HCT116 (cell line): ENCODE data around the gene KIF3C. TPM values are rescaled to one million over a fixed set of nuclear protein-coding genes. Genes with fewer than 3 reads are reported as not detected.

ENCODE experiments used
- ATAC-seq: fragments of 200-7000 bp; cut with Tn5 transposase; 2 replicates; pipeline ENCODE4 v1.9.1; 2020; ENCODE audit warnings: mild to moderate bottlenecking, moderate library complexity
- BruUV-seq: library from RNA; stranded (reverse); fragments of 400-500 nt; replicated peaks from 2 replicates; lab custom pipeline; 2021; lab: Mats Ljungman, UMichigan
- CTCF ChIA-PET: fragments of 300-600 bp; sonication (Branson Sonifier 250); formaldehyde crosslinking; loops from one replicate; lab custom pipeline; 2021; ENCODE audit warnings: antibody characterized with exemption; lab: Charles Lee
- POLR2A ChIA-PET: fragments of 300-600, 350-600 bp; sonication (Branson Sonifier 250); formaldehyde crosslinking; loops from one replicate; lab custom pipeline; 2021; ENCODE audit warnings: antibody characterized with exemption; lab: Charles Lee
- RAD21 ChIA-PET, 2 experiments: fragments of 300-600 bp; sonication (Branson Sonifier 250); formaldehyde crosslinking; loops; one replicate each; lab custom pipeline; 2023; ENCODE audit warnings: low total read pairs in 2 of 2; ENCODE audit not compliant: uncharacterized antibody in 2 of 2, unreplicated experiment in 2 of 2, low non-redundant PET in 1 of 2; lab: Charles Lee
- DNase-seq: peaks from one replicate; pipeline ENCODE4 v3.0.0-alpha.2; 2010; ENCODE audit warnings: low read depth, low spot score
- H2AFZ ChIP-seq: fragments of 200-600 bp; shearing (Covaris generic), sonication (generic); 2 replicates; pipeline ENCODE4 v1.6.1; 2017; ENCODE audit warnings: low read depth, mixed run types, mixed read lengths, antibody characterized with exemption, low read length; ENCODE audit not compliant: poor library complexity, severe bottlenecking
- H3K27ac ChIP-seq: 2 replicates; pipeline ENCODE4 v1.5.1; 2012; ENCODE audit warnings: low read depth, low read length
- H3K27me3 ChIP-seq: fragments of 200-600 bp; sonication (generic); 2 replicates; pipeline ENCODE4 v1.6.1; 2016; ENCODE audit warnings: mixed run types, low read length, mixed read lengths; ENCODE audit not compliant: insufficient read depth
- H3K36me3 ChIP-seq, 2 experiments: fragments of 200-500 bp in 1 of 2; fragments of 200-600 bp in 1 of 2; sonication (Bioruptor generic) in 1 of 2; sonication (generic) in 1 of 2; 2 replicates each; pipeline versions ENCODE4 v1.5.1 to v1.6.1; 2014 to 2016; ENCODE audit warnings: low read length in 2 of 2, inconsistent platforms in 1 of 2, mixed read lengths in 1 of 2, mixed run types in 1 of 2; ENCODE audit not compliant: insufficient read depth in 2 of 2, control insufficient read depth in 1 of 2
- H3K4me1 ChIP-seq, 2 experiments: fragments of 200-600 bp in 1 of 2; sonication (generic) in 1 of 2; 2 replicates each; pipeline versions ENCODE4 v1.5.1 to v1.6.1; 2012 to 2017; ENCODE audit warnings: low read length in 2 of 2, inconsistent platforms in 1 of 2, mild to moderate bottlenecking in 1 of 2, mixed read lengths in 1 of 2, mixed run types in 1 of 2, moderate library complexity in 1 of 2; ENCODE audit not compliant: insufficient read depth in 2 of 2, control insufficient read depth in 1 of 2
- H3K4me2 ChIP-seq: fragments of 200-600 bp; sonication (generic); 2 replicates; pipeline ENCODE4 v1.6.1; 2017; ENCODE audit warnings: mixed run types, low read length, mixed read lengths
- H3K4me3 ChIP-seq, 2 experiments: fragments of 200-600 bp in 1 of 2; sonication (generic) in 1 of 2; replicated peaks in 1 of 2; 2 replicates each; pipeline ENCODE4 v1.5.1; 2011 to 2016; ENCODE audit warnings: low read length in 2 of 2, control low read depth in 1 of 2, low read depth in 1 of 2, mild to moderate bottlenecking in 1 of 2, mixed read lengths in 1 of 2, mixed run types in 1 of 2
- H3K79me2 ChIP-seq: fragments of 200-600 bp; sonication (generic); 2 replicates; pipeline ENCODE4 v1.6.1; 2017; ENCODE audit warnings: mild to moderate bottlenecking, mixed run types, low read length, moderate library complexity, mixed read lengths; ENCODE audit not compliant: insufficient read depth
- H3K9ac ChIP-seq: fragments of 200-600 bp; sonication (generic); 2 replicates; pipeline ENCODE4 v1.6.1; 2016; ENCODE audit warnings: low read length, mixed read lengths
- H3K9me2 ChIP-seq: fragments of 200-600 bp; sonication (generic), shearing (Covaris generic); 2 replicates; pipeline ENCODE4 v1.6.1; 2017; ENCODE audit warnings: mixed run types, mild to moderate bottlenecking, moderate library complexity; ENCODE audit not compliant: insufficient read depth
- H3K9me3 ChIP-seq, 2 experiments: fragments of 200-500 bp in 1 of 2; fragments of 200-600 bp in 1 of 2; sonication (Bioruptor generic) in 1 of 2; sonication (generic) in 1 of 2; 2 replicates each; pipeline ENCODE4 v1.6.1; 2014 to 2017; ENCODE audit warnings: low read length in 2 of 2, mixed read lengths in 2 of 2, inconsistent platforms in 1 of 2, low read depth in 1 of 2, mild to moderate bottlenecking in 1 of 2, mixed run types in 1 of 2, moderate library complexity in 1 of 2; ENCODE audit not compliant: control insufficient read depth in 1 of 2, insufficient read depth in 1 of 2
- H4K20me1 ChIP-seq: fragments of 200-600 bp; sonication (generic), shearing (Covaris generic); 2 replicates; pipeline ENCODE4 v1.6.1; 2017; ENCODE audit warnings: mixed run types, mild to moderate bottlenecking, moderate library complexity; ENCODE audit not compliant: insufficient read depth
- EZH2 ChIP-seq: fragments of 200-600 bp; sonication (generic); IDR thresholded peaks from 2 replicates; pipeline ENCODE4 v1.6.1; 2017; ENCODE audit warnings: antibody characterized with exemption, mixed run types
- REST ChIP-seq: IDR thresholded peaks from 2 replicates; pipeline ENCODE4 v1.6.1; 2012; ENCODE audit warnings: low read depth
- TCF7L2 ChIP-seq: IDR thresholded peaks from 2 replicates; pipeline ENCODE4 v1.7.0; 2011; ENCODE audit warnings: borderline replicate concordance, inconsistent platforms; ENCODE audit not compliant: insufficient read depth, insufficient read length; ENCODE audit errors: extremely low read depth
- YY1 ChIP-seq: IDR thresholded peaks from 2 replicates; pipeline ENCODE4 v1.6.1; 2011; ENCODE audit warnings: low read length, low read depth, moderate library complexity, mild to moderate bottlenecking; ENCODE audit not compliant: insufficient replicate concordance; ENCODE audit errors: extremely low read depth
- ZNF274 ChIP-seq: fragments of 200-500 bp; sonication (Bioruptor generic); IDR thresholded peaks from 2 replicates; pipeline ENCODE4 v1.6.1; 2014; ENCODE audit warnings: mild to moderate bottlenecking, low read depth, low read length, inconsistent platforms
- intact Hi-C: fragments of 100-400 bp; cut with micrococcal nuclease; formaldehyde crosslinking; loops from 2 replicates; pipeline ENCODE4 v1.10.0; 2022
- total RNA-seq: library from RNA; stranded (reverse); gene quantifications from one replicate; pipeline ENCODE4 v1.2.1, GENCODE V29; 2021; ENCODE audit not compliant: unreplicated experiment

The KIF3C gene
- total RNA-seq, 1 experiment from 2014 or later: 5.4 TPM

- CTCF ChIA-PET: no interaction called here
- BruUV-seq: no TSS peak
- DNase-seq: no peak
- Histone ChIP-seq H2AFZ (no peak overlapping the region), H3K4me1 (peaks cover 15 to 18% of the 10 kb centered on the region in 2 experiments), H3K79me2 (no peaks in the 10 kb centered on the region), H4K20me1 (no peaks in the 10 kb centered on the region), H3K27me3 (no peaks in the 10 kb centered on the region), H3K9ac (no peak overlapping the region), H3K36me3 (no peaks in the 10 kb centered on the region), H3K9me3 (no peaks in the 10 kb centered on the region), H3K4me2 (no peak overlapping the region), H3K4me3 (no peak overlapping the region), H3K27ac (no peak overlapping the region), H3K9me2 (no peaks in the 10 kb centered on the region)
- no peak for TF ChIP-seq REST
- TF ChIP-seq YY1: no peak
- TF ChIP-seq EZH2: no peak
- TF ChIP-seq ZNF274: no peak
- TF ChIP-seq TCF7L2: no peak
- no peak for ATAC-seq
- POLR2A ChIA-PET: no interaction called here
- intact Hi-C loops: no loop called here
- RAD21 ChIA-PET: no interaction called here
These were observed 37.9 kb upstream of the KIF3C start for GRCh38 chr2:26020231-26020640.
